WERI-Rb-1 (cell line): ENCODE measurements around the gene MAMDC4.
"Not testable (repeated sequence)": the region's sequence is repeated elsewhere in the genome, so short reads cannot be mapped to it uniquely, and the experiment has no call there.

ENCODE experiments used
- DNase-seq: peaks from one replicate; pipeline ENCODE4 v3.0.0-alpha.2; 2020
- H3K27ac ChIP-seq: fragments of 250-450 bp; sonication (Bioruptor Pico); 2 replicates; pipeline ENCODE4 v1.5.1; 2020; ENCODE audit warnings: mild to moderate bottlenecking, moderate library complexity
- H3K27me3 ChIP-seq: fragments of 250-450 bp; sonication (Bioruptor Pico); 2 replicates; pipeline ENCODE4 v1.5.1; 2021; ENCODE audit warnings: mild to moderate bottlenecking, low read depth, moderate library complexity; ENCODE audit not compliant: insufficient read depth, severe bottlenecking
- H3K36me3 ChIP-seq: fragments of 250-450 bp; sonication (Bioruptor Pico); 2 replicates; pipeline ENCODE4 v1.5.1; 2020; ENCODE audit warnings: mild to moderate bottlenecking, moderate library complexity
- H3K4me3 ChIP-seq: 2 replicates; pipeline ENCODE4 v1.5.1; 2011; ENCODE audit warnings: low read depth, mild to moderate bottlenecking, control low read depth, low read length
- H3K9me3 ChIP-seq: fragments of 250-450 bp; sonication (Bioruptor Pico); 2 replicates; pipeline ENCODE4 v1.5.1; 2021; ENCODE audit warnings: mild to moderate bottlenecking, moderate library complexity; ENCODE audit not compliant: severe bottlenecking
- CTCF ChIP-seq: IDR thresholded peaks from 2 replicates; pipeline ENCODE4 v1.5.1; 2011; ENCODE audit warnings: low read depth, mild to moderate bottlenecking, control low read depth, inconsistent platforms, low read length

Gene MAMDC4

GRCh38 chr9:136838314-136839228 is 13.6 kb upstream of the MAMDC4 start:
- H3K9me3 ChIP-seq = no peaks in the 10 kb centered on the region
- H3K27me3 ChIP-seq = no peaks in the 10 kb centered on the region
- H3K27ac ChIP-seq = no peak overlapping the region; the same call in 1 of the 2 replicates
- DNase-seq = no peak
- no peak overlapping the region for H3K4me3 ChIP-seq
- H3K36me3 ChIP-seq = peaks cover 44% of the 10 kb centered on the region
- no peak for TF ChIP-seq CTCF

GRCh38 chr9:136839229-136840139 is 12.7 kb upstream of the MAMDC4 start:
- no peak for TF ChIP-seq CTCF
- H3K27ac ChIP-seq = peak overlapping the region; percentile 81
- H3K9me3 ChIP-seq = no peaks in the 10 kb centered on the region
- no peak overlapping the region for H3K4me3 ChIP-seq
- no peaks in the 10 kb centered on the region for H3K27me3 ChIP-seq
- peaks cover 40% of the 10 kb centered on the region for H3K36me3 ChIP-seq
- DNase-seq = no peak

- H3K4me3 ChIP-seq = no peak overlapping the region
- TF ChIP-seq CTCF = no peak
- H3K9me3 ChIP-seq = no peaks in the 10 kb centered on the region
- H3K27ac ChIP-seq = peak overlapping the region; percentile 81
- H3K36me3 ChIP-seq = peaks cover 36% of the 10 kb centered on the region
- no peaks in the 10 kb centered on the region for H3K27me3 ChIP-seq
- DNase-seq = peak; percentile 67
Observed at GRCh38 chr9:136840140-136840876, 11.8 kb upstream of the MAMDC4 start.

GRCh38 chr9:136840877-136841645 is 11.1 kb upstream of the MAMDC4 start:
- no peak overlapping the region for H3K4me3 ChIP-seq
- peaks cover 29% of the 10 kb centered on the region for H3K36me3 ChIP-seq
- peak; percentile 92 for DNase-seq
- no peak for TF ChIP-seq CTCF
- no peaks in the 10 kb centered on the region for H3K9me3 ChIP-seq
- no peaks in the 10 kb centered on the region for H3K27me3 ChIP-seq
- H3K27ac ChIP-seq = peak overlapping the region; percentile 81

- H3K36me3 ChIP-seq = peaks cover 24% of the 10 kb centered on the region
- not testable (repeated sequence) for H3K9me3 ChIP-seq, H3K27me3 ChIP-seq
- peak overlapping the region; percentile 81 for H3K27ac ChIP-seq
- DNase-seq = peak; percentile 43
- H3K4me3 ChIP-seq = peak overlapping the region; percentile 45
Observed at GRCh38 chr9:136841646-136842379, 10.3 kb upstream of the MAMDC4 start.
